Right atrium auricular region (tissue), 2 donors: ENCODE results near the gene TBXAS1. TPM values are rescaled to one million over a fixed set of nuclear protein-coding genes. Genes with fewer than 3 reads are reported as not detected.

Source experiments
- DNase-seq: peaks from one replicate; pipeline ENCODE4 v3.0.0-alpha.2; 2019; ENCODE audit warnings: low spot score
- H3K27ac ChIP-seq, 2 donors: fragments of 200-600 bp; sonication (generic); 1 replicate in 1 of 2; 2 replicates in 1 of 2; pipeline ENCODE4 v1.5.1; 2016 to 2019
- H3K27me3 ChIP-seq, 2 donors: fragments of 200-600 bp; sonication (generic); one replicate each; pipeline versions ENCODE4 v1.5.1 to v1.6.0; 2017 to 2019
- H3K36me3 ChIP-seq: fragments of 200-600 bp; sonication (generic); one replicate; pipeline ENCODE4 v1.5.1; 2016
- H3K4me1 ChIP-seq, 2 donors: fragments of 200-600 bp; sonication (generic); one replicate each; pipeline versions ENCODE4 v1.5.1 to v1.6.0; 2017 to 2019
- H3K4me3 ChIP-seq, 2 donors: fragments of 200-600 bp; sonication (generic); 1 replicate in 1 of 2; 2 replicates in 1 of 2; pipeline ENCODE4 v1.5.1; 2017 to 2019; ENCODE audit warnings: mild to moderate bottlenecking in 1 of 2, moderate library complexity in 1 of 2
- H3K9me3 ChIP-seq, 2 donors: fragments of 200-600 bp; sonication (generic); one replicate each; pipeline ENCODE4 v1.5.1; 2019
- CTCF ChIP-seq, 2 donors: fragments of 200-600 bp; sonication (generic); IDR thresholded peaks; one replicate each; pipeline ENCODE4 v1.5.1; 2019; ENCODE audit warnings: antibody characterized with exemption in 2 of 2
- total RNA-seq, 2 donors: library from RNA; depleted of rRNA; stranded (reverse); fragments of >200 nt; gene quantifications; one replicate each; pipeline ENCODE4 v1.1.0, GENCODE V29; 2016

Gene TBXAS1
- total RNA-seq, 2 donors from 2014 or later, result 4.6 to 15.3 TPM

- Histone ChIP-seq H3K4me1 (no peaks in the 10 kb centered on the region), H3K9me3 (no peaks in the 10 kb centered on the region), H3K4me3 (no peak overlapping the region), H3K27me3 (no peaks in the 10 kb centered on the region), H3K36me3 (no peaks in the 10 kb centered on the region), H3K27ac (no peak overlapping the region)
- no peak for DNase-seq
- TF ChIP-seq CTCF (IDR thresholded peaks at IDR 0.05), result no peak
These were observed 152.4 kb downstream of the TBXAS1 start for GRCh38 chr7:139981511-139981895.

- Histone ChIP-seq H3K4me3 (no peak overlapping the region), H3K9me3 (no peaks in the 10 kb centered on the region), H3K27ac (no peak overlapping the region), H3K27me3 (no peaks in the 10 kb centered on the region), H3K36me3 (no peaks in the 10 kb centered on the region), H3K4me1 (no peaks in the 10 kb centered on the region)
- TF ChIP-seq CTCF (IDR thresholded peaks at IDR 0.05), result no peak
- DNase-seq, result no peak
These were observed 154.2 kb downstream of the TBXAS1 start for GRCh38 chr7:139982927-139983920.

GRCh38 chr7:139984642-139985539 lies 155.8 kb downstream of the TBXAS1 start:
- no peak for TF ChIP-seq CTCF (IDR thresholded peaks at IDR 0.05)
- Histone ChIP-seq H3K27me3 (no peaks in the 10 kb centered on the region), H3K4me3 (no peak overlapping the region), H3K27ac (no peak overlapping the region), H3K9me3 (no peaks in the 10 kb centered on the region), H3K36me3 (no peaks in the 10 kb centered on the region), H3K4me1 (no peaks in the 10 kb centered on the region)
- DNase-seq, result no peak

GRCh38 chr7:139985811-139986210 lies 156.7 kb downstream of the TBXAS1 start:
- no peak overlapping the region for H3K4me3 ChIP-seq
- TF ChIP-seq CTCF (IDR thresholded peaks at IDR 0.05), result no peak
- H3K27ac ChIP-seq, result no peak overlapping the region
- H3K4me1 ChIP-seq, result no peaks in the 10 kb centered on the region
- H3K27me3 ChIP-seq, result no peaks in the 10 kb centered on the region
- H3K9me3 ChIP-seq, result no peaks in the 10 kb centered on the region
- H3K36me3 ChIP-seq, result no peaks in the 10 kb centered on the region
- DNase-seq, result no peak

GRCh38 chr7:139987691-139988516 lies 158.8 kb downstream of the TBXAS1 start:
- DNase-seq, result no peak
- Histone ChIP-seq H3K27ac (no peak overlapping the region), H3K9me3 (no peaks in the 10 kb centered on the region), H3K36me3 (no peaks in the 10 kb centered on the region), H3K4me3 (no peak overlapping the region), H3K4me1 (no peaks in the 10 kb centered on the region), H3K27me3 (no peaks in the 10 kb centered on the region)
- TF ChIP-seq CTCF (IDR thresholded peaks at IDR 0.05), result no peak
